ENCODE measurements around the gene TRIM47. TPM values are rescaled to one million over a fixed set of nuclear protein-coding genes. Genes with fewer than 3 reads are reported as not detected.

Gene TRIM47
- total and polyA plus RNA-seq, 2 of the 13 experiments (the other 11 are each of a cell fraction or from before 2014, with no cell fraction given): 33.5 to 82.0 TPM

- TF ChIP-seq ZNF770 (CRISPR knock-in tag; IDR thresholded peaks at IDR 0.05): peak; percentile 54; the same call in 1 of the 2 replicates
- no peak for TF ChIP-seq ZNF543 (CRISPR knock-in tag; IDR thresholded peaks at IDR 0.05)
- peak; percentile 67; the same call in 1 of the 2 replicates for TF ChIP-seq ZC3H13 (CRISPR knock-in tag; IDR thresholded peaks at IDR 0.05)
- no peak for TF ChIP-seq GABPB1 (CRISPR knock-in tag; IDR thresholded peaks at IDR 0.05)
- no peak for TF ChIP-seq ZBTB7A (CRISPR knock-in tag; IDR thresholded peaks at IDR 0.05)
- no peak for TF ChIP-seq AHDC1 (CRISPR knock-in tag; IDR thresholded peaks at IDR 0.05; ENCODE audit: borderline replicate concordance)
- no peak for TF ChIP-seq ZNF672 (CRISPR knock-in tag; IDR thresholded peaks at IDR 0.05)
- TF ChIP-seq RBFOX2 (IDR thresholded peaks at IDR 0.05; ENCODE audit: low read depth, low read length): peak; percentile 88
- TF ChIP-seq HNRNPK (IDR thresholded peaks at IDR 0.05; ENCODE audit: low read depth, low read length, poor library complexity, severe bottlenecking): peak; percentile 5
- peak; percentile 58; the same call in 1 of the 2 replicates for TF ChIP-seq ZBTB38 (CRISPR knock-in tag; IDR thresholded peaks at IDR 0.05)
- TF ChIP-seq ZFYVE20 (CRISPR knock-in tag; IDR thresholded peaks at IDR 0.05; ENCODE audit: borderline replicate concordance, low read depth): no peak
- no peak for TF ChIP-seq ZFP82 (CRISPR knock-in tag; IDR thresholded peaks at IDR 0.05; ENCODE audit: borderline replicate concordance)
- TF ChIP-seq PCBP1 (IDR thresholded peaks at IDR 0.05; ENCODE audit: borderline replicate concordance, low read depth, low read length): 0 out of 2 replicates have a peak, but pooled peaks have one; percentile 1
- no peak for TF ChIP-seq ZNF234 (CRISPR knock-in tag; conservative IDR thresholded peaks at IDR 0.05)
- no peak for TF ChIP-seq KLF9 (CRISPR knock-in tag; IDR thresholded peaks at IDR 0.05; ENCODE audit: low read depth)
- TF ChIP-seq TEAD2 (CRISPR knock-in tag; IDR thresholded peaks at IDR 0.05): no peak
Observed at GRCh38 chr17:75874323-75875181, 3.8 kb downstream of the TRIM47 start (continued).

All from HepG2 (cell line).